ENCODE data around the gene PLPP1. TPM values are rescaled to one million over a fixed set of nuclear protein-coding genes. Genes with fewer than 3 reads are reported as not detected.

The PLPP1 gene
- total RNA-seq, 1 donor, result 7.2 TPM

DNA sequence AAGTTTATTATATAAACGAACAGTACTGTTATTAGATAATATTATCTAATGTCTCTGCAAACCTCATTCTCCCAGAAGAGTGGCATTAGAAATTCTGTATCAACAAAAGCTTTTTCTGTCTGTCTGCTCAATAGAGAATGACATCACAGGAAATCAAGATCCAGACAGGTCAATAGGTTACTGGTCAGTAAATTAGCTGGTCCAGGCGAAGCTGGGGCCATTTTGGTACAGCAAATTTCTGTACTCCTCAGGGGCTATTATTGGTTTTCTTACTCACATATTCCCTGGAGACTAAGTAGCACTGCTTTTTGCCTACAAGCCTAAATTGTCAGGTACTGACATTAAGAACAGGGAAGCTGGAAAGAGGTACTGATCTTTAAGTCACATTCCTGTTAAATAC is 80.5 kb downstream of the PLPP1 start:
- no peak overlapping the region for H3K4me3 ChIP-seq (ENCODE audit: low read length)
- H3K27me3 ChIP-seq (ENCODE audit: insufficient read depth, low read length), result no peaks in the 10 kb centered on the region

DNA sequence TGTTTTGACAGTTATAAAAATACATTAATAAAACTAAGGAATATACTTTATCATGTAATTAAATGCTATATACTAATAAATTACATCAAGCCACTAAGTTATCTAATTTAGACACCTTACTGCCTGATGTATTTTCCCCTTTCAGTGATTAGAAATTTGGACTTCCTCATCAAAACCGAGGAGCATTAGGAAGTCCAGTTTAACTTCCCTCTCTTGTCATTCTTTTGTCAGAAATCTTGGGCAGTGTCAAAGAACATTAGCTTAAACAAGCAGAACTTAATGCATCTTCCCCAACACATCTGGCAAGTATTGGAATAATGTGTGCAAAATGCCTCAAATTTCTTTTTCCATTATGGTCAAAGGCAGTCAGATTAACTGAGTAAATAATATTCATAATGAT is 81.6 kb downstream of the PLPP1 start:
- H3K9me3 ChIP-seq (ENCODE audit: low read depth, low read length), result no peaks in the 10 kb centered on the region
- no peaks in the 10 kb centered on the region for H3K4me1 ChIP-seq (ENCODE audit: insufficient read depth, low read length)
- H3K4me3 ChIP-seq (ENCODE audit: low read length), result no peak overlapping the region
- H3K27me3 ChIP-seq (ENCODE audit: insufficient read depth, low read length), result no peaks in the 10 kb centered on the region

More for the DNA sequence above, 80.5 kb downstream of the PLPP1 start:
- Histone ChIP-seq H3K9me3 (ENCODE audit: low read depth, low read length) (no peaks in the 10 kb centered on the region), H3K4me1 (ENCODE audit: insufficient read depth, low read length) (no peaks in the 10 kb centered on the region)

DNA sequence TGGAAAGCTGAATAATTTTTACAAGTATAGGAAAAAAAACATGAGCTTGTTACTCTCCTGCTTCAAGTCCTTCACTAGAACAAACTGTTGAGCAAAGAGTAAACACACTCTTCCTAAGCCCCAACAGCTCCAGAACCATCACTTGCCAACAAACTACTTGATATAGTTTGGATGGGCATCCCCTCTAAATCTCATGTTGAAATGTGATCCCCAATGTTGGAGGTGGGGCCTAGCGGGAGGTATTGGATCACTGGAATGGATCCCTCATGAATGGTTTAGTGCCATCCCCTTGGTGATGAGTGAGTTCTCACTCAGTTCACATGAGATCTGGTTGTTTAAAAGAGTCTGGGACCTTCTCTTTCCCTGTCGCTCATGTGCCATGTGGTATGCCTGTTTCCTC is 82.8 kb downstream of the PLPP1 start:
- Histone ChIP-seq H3K4me3 (ENCODE audit: low read length) (no peak overlapping the region), H3K27me3 (ENCODE audit: insufficient read depth, low read length) (no peaks in the 10 kb centered on the region), H3K9me3 (ENCODE audit: low read depth, low read length) (no peaks in the 10 kb centered on the region), H3K4me1 (ENCODE audit: insufficient read depth, low read length) (no peaks in the 10 kb centered on the region)

DNA sequence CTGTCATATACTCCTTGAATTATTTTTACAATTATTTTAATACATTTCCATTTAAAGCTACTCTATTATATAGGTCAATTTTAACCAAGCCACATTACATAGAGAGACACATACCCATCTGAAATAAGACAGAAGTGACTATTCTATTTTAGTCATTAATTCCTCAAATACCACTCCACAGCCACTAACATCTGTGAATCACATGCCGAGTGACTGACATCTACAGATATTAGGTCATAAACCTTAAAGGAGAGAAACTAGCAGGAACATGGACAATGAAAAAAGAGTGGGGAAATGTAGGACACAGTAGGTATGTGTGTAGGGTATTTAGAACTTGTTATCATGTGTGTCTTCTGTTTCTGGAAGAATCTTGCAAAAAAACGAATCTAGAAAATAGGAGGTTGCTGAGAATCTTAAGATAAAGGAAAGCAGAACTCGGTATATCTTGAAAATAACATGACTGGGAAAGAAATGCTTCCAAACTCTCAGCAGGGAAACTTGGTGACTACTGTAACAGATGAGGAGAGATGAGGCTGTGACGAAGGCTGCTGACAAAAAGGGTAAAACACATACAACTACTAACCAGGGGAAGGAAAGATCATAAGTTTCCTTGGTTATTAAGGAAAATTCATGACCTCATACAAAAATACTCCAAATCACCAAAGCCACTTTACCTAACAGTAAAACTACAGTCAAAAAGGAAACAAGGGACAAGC is 84.6 kb downstream of the PLPP1 start:
- no peaks in the 10 kb centered on the region for H3K9me3 ChIP-seq (ENCODE audit: low read depth, low read length)
- no peaks in the 10 kb centered on the region for H3K4me1 ChIP-seq (ENCODE audit: insufficient read depth, low read length)
- H3K27me3 ChIP-seq (ENCODE audit: insufficient read depth, low read length), result no peaks in the 10 kb centered on the region
- no peak overlapping the region for H3K4me3 ChIP-seq (ENCODE audit: low read length)

DNA sequence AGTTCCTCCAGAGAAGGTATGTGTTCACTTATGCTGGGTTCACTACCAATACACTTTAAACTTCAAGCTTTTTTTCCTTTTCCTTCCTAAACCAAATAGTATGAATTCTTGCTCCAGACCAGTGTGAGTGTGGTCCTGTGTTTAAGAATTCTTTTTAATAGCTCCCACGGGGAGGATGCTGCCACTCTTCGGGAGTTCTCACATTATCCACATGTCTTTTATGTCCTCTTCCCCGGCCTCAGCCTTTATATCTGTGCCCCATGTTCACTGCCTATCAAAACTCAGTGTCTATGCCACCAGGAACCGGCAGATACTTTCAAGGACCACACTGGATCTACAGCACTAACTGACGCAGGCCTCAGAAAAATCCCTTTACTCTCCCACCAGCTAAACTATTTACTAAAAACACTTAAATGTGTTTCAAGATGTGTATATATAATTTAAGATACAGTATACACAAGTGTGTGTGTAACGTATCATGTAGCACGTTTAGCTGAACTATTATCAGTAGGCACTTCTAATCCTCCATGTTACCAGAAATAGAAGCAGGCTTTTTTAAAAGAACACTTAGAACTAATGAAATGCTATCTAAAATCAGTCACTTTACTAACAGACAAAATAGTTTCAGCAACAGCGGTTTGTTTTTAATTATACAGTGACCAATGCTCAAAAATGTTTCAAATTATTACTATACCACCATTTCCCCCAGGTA is 88.0 kb downstream of the PLPP1 start:
- no peaks in the 10 kb centered on the region for H3K9me3 ChIP-seq (ENCODE audit: low read depth, low read length)
- H3K4me3 ChIP-seq (ENCODE audit: low read length), result no peak overlapping the region
- H3K27me3 ChIP-seq (ENCODE audit: insufficient read depth, low read length), result no peaks in the 10 kb centered on the region
- H3K4me1 ChIP-seq (ENCODE audit: insufficient read depth, low read length), result no peaks in the 10 kb centered on the region

GRCh38 chr5:55445791-55446190 is 89.0 kb downstream of the PLPP1 start:
- H3K27me3 ChIP-seq (ENCODE audit: insufficient read depth, low read length), result no peaks in the 10 kb centered on the region
- no peaks in the 10 kb centered on the region for H3K4me1 ChIP-seq (ENCODE audit: insufficient read depth, low read length)
- no peak overlapping the region for H3K4me3 ChIP-seq (ENCODE audit: low read length)
- no peaks in the 10 kb centered on the region for H3K9me3 ChIP-seq (ENCODE audit: low read depth, low read length)

- H3K4me1 ChIP-seq (ENCODE audit: insufficient read depth, low read length), result peaks cover 4% of the 10 kb centered on the region
- H3K9me3 ChIP-seq (ENCODE audit: low read depth, low read length), result no peaks in the 10 kb centered on the region
- no peaks in the 10 kb centered on the region for H3K27me3 ChIP-seq (ENCODE audit: insufficient read depth, low read length)
- H3K4me3 ChIP-seq (ENCODE audit: low read length), result no peak overlapping the region
Observed at GRCh38 chr5:55441954-55442353, 92.8 kb downstream of the PLPP1 start.

GRCh38 chr5:55441107-55441771 is 93.5 kb downstream of the PLPP1 start:
- no peaks in the 10 kb centered on the region for H3K27me3 ChIP-seq (ENCODE audit: insufficient read depth, low read length)
- no peaks in the 10 kb centered on the region for H3K9me3 ChIP-seq (ENCODE audit: low read depth, low read length)
- peaks cover 4% of the 10 kb centered on the region for H3K4me1 ChIP-seq (ENCODE audit: insufficient read depth, low read length)
- no peak overlapping the region for H3K4me3 ChIP-seq (ENCODE audit: low read length)

- H3K9me3 ChIP-seq (ENCODE audit: low read depth, low read length), result no peaks in the 10 kb centered on the region
- H3K4me1 ChIP-seq (ENCODE audit: insufficient read depth, low read length), result peaks cover 4% of the 10 kb centered on the region
- no peak overlapping the region for H3K4me3 ChIP-seq (ENCODE audit: low read length)
- no peaks in the 10 kb centered on the region for H3K27me3 ChIP-seq (ENCODE audit: insufficient read depth, low read length)
Observed at GRCh38 chr5:55440188-55440646, 94.5 kb downstream of the PLPP1 start.

GRCh38 chr5:55438998-55439397 is 95.8 kb downstream of the PLPP1 start:
- H3K27me3 ChIP-seq (ENCODE audit: insufficient read depth, low read length), result no peaks in the 10 kb centered on the region
- no peaks in the 10 kb centered on the region for H3K9me3 ChIP-seq (ENCODE audit: low read depth, low read length)
- peaks cover 4% of the 10 kb centered on the region for H3K4me1 ChIP-seq (ENCODE audit: insufficient read depth, low read length)
- no peak overlapping the region for H3K4me3 ChIP-seq (ENCODE audit: low read length)

DNA sequence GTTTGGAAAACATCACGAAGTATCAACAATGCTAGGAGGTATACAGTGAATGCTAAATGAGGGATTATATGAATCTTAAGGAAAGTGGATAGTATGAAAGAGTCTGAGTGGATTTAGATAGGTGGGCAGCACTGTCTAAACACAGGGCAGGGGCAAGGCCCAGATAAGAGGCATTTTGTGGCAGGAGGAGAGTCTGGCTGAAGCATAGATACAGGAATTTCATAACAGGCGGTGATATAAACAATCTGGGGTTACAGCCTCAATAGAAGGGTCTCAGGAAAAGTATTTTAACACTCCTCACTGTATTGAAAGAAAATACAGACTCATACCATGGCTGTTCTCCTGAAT is 96.9 kb downstream of the PLPP1 start:
- Histone ChIP-seq H3K4me1 (ENCODE audit: insufficient read depth, low read length) (peaks cover 4% of the 10 kb centered on the region), H3K4me3 (ENCODE audit: low read length) (no peak overlapping the region), H3K9me3 (ENCODE audit: low read depth, low read length) (no peaks in the 10 kb centered on the region), H3K27me3 (ENCODE audit: insufficient read depth, low read length) (no peaks in the 10 kb centered on the region)

DNA sequence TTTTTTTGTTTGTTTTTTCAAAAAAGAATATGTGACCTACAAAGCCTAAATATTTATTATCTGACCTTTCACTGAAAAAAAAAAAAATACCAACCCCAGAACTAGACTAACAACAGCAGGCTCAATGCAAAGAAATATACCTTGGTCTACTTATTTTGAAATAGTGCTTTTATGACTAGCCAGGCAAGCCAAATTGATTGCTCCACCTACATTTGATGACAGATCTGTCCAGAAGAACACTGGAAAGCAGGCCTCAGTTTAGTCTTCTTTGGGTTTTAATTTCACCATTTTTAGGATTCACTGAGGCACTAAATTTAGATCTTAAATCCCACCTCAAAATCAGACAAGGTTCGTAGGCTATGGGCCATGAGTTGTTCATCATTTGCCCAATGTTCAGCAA is 97.3 kb downstream of the PLPP1 start:
- no peak overlapping the region for H3K4me3 ChIP-seq (ENCODE audit: low read length)
- peaks cover 4% of the 10 kb centered on the region for H3K4me1 ChIP-seq (ENCODE audit: insufficient read depth, low read length)
- H3K27me3 ChIP-seq (ENCODE audit: insufficient read depth, low read length), result no peaks in the 10 kb centered on the region
- H3K9me3 ChIP-seq (ENCODE audit: low read depth, low read length), result peaks cover 3% of the 10 kb centered on the region

GRCh38 chr5:55432549-55432948 is 102.2 kb downstream of the PLPP1 start:
- no peaks in the 10 kb centered on the region for H3K4me1 ChIP-seq (ENCODE audit: insufficient read depth, low read length)
- peaks cover 24% of the 10 kb centered on the region for H3K9me3 ChIP-seq (ENCODE audit: low read depth, low read length)
- no peak overlapping the region for H3K4me3 ChIP-seq (ENCODE audit: low read length)
- H3K27me3 ChIP-seq (ENCODE audit: insufficient read depth, low read length), result no peaks in the 10 kb centered on the region

DNA sequence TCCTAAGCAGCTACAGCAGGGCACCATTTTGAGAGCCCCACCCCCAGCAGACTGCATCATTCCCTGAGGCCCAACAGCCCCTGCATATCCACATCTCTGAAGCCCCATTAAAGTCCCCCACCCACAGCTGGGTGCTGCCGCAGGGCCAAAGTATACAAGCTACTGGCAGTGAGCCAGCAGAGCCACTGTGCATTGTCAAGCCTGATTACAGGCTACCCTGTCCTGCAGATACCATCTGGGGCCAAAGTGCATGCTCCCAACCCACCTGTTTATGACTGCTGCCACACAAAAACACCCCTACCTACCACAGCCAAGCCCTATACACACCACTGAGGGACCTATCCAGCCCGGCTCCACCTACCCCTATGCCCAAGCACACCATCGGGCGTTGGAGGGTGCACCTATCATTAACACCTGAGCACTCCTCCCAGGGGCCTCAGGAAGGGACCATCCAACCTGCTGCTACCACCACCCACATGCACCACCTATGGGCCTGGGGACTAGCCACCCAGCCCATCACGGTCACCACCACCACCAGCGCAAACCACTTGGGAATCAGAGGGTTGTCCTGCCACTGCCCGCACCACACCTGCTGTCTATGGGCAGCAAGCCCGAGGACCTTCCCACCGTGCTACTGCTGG is 105.0 kb downstream of the PLPP1 start:
- Histone ChIP-seq H3K9me3 (ENCODE audit: low read depth, low read length) (peaks cover 24% of the 10 kb centered on the region), H3K27me3 (ENCODE audit: insufficient read depth, low read length) (no peaks in the 10 kb centered on the region), H3K4me3 (ENCODE audit: low read length) (no peak overlapping the region), H3K4me1 (ENCODE audit: insufficient read depth, low read length) (no peaks in the 10 kb centered on the region)

- Histone ChIP-seq H3K27me3 (ENCODE audit: insufficient read depth, low read length) (no peaks in the 10 kb centered on the region), H3K9me3 (ENCODE audit: low read depth, low read length) (peaks cover 24% of the 10 kb centered on the region), H3K4me1 (ENCODE audit: insufficient read depth, low read length) (no peaks in the 10 kb centered on the region), H3K4me3 (ENCODE audit: low read length) (no peak overlapping the region)
Observed at GRCh38 chr5:55429221-55429612, 105.5 kb downstream of the PLPP1 start.
